ENCODE results near the gene GSAP. TPM values are rescaled to one million over a fixed set of nuclear protein-coding genes. Genes with fewer than 3 reads are reported as not detected.
A peak's percentile ranks its signal among the peaks of the same experiment; 100 is the strongest.

GSAP gene
- polyA plus RNA-seq, 1 of the 3 experiments (the other 2 are of a cell fraction) = 5.9 TPM

GRCh38 chr7:77427996-77428603 is 12.0 kb upstream of the GSAP start:
- H3K79me2 ChIP-seq (ENCODE audit: insufficient read depth) = no peaks in the 10 kb centered on the region
- H3K9ac ChIP-seq = no peak overlapping the region
- peaks cover 30 to 33% of the 10 kb centered on the region in 2 experiments; a peak in 3 of 4 replicates for H3K4me1 ChIP-seq (ENCODE audit: control insufficient read depth in 1 of 2, insufficient read depth in 2 of 2, low read depth in 1 of 2, low read length in 1 of 2)
- WGBS (ENCODE audit: low lambda C conversion rate) = 97% methylated on average over 4 of the region's 5 CpGs
- no peaks in the 10 kb centered on the region for H3K36me3 ChIP-seq (replicated peaks in 1 of 2; ENCODE audit: control insufficient read depth in 1 of 2, insufficient read depth in 2 of 2, low read length in 1 of 2)
- H3K27me3 ChIP-seq (ENCODE audit: insufficient read depth) = no peaks in the 10 kb centered on the region
- H3K27ac ChIP-seq (ENCODE audit: low read depth in 2 of 2, low read length in 1 of 2) = peak overlapping the region in 1 of 2 experiments; percentile 12; a peak in 1 of 4 replicates
- no peaks in the 10 kb centered on the region for H4K20me1 ChIP-seq (ENCODE audit: insufficient read depth)
- ChIA-PET POLR2A (interaction anchor here (2.0 kb wide), 1 partner anchor 12 kb away, joined by 12 read pairs; the partner anchor contains the start of gene GSAP), CTCF (interaction anchor here (2.5 to 3.1 kb wide), 2 partner anchors 10 to 331 kb away, joined by 7 to 18 read pairs; no protein-coding TSS in a partner anchor)
- H2AFZ ChIP-seq (ENCODE audit: low read depth) = peak overlapping the region; percentile 8; the same call in 1 of the 2 replicates
- H3K4me3 ChIP-seq (ENCODE audit: low read depth in 2 of 2, low read length in 1 of 2) = no peak overlapping the region
- no peak overlapping the region for H3K4me2 ChIP-seq
- H3F3A ChIP-seq (replicated peaks; ENCODE audit: insufficient read depth) = peaks cover 31% of the 10 kb centered on the region
- no peaks in the 10 kb centered on the region for H3K9me3 ChIP-seq
- no peaks in the 10 kb centered on the region for H3K9me2 ChIP-seq
- no peak for DNase-seq
- 0 out of 2 replicates have a peak, but pooled peaks have one; percentile 37 for TF ChIP-seq RXRA (IDR thresholded peaks at IDR 0.05; ENCODE audit: borderline replicate concordance, low read depth)
- no peak for TF ChIP-seq RAD21 (IDR thresholded peaks at IDR 0.05; ENCODE audit: low read length)
- TF ChIP-seq FOSL2 (IDR thresholded peaks at IDR 0.05; ENCODE audit: borderline replicate concordance, low read depth) = no peak
- TF ChIP-seq EP300 (IDR thresholded peaks at IDR 0.05; ENCODE audit: borderline replicate concordance in 1 of 2, low read depth in 1 of 2, low read length in 1 of 2) = no peak; a peak in 1 of 4 replicates
- TF ChIP-seq EZH2phosphoT487 (IDR thresholded peaks at IDR 0.05; ENCODE audit: borderline replicate concordance, low read depth) = no peak
- TF ChIP-seq FOXJ3 (CRISPR knock-in tag; IDR thresholded peaks at IDR 0.05) = no peak
- TF ChIP-seq POLR2AphosphoS5 (IDR thresholded peaks at IDR 0.05; ENCODE audit: low read depth, low read length) = no peak
- TF ChIP-seq SIN3A (IDR thresholded peaks at IDR 0.05; ENCODE audit: borderline replicate concordance, low read depth, low read length) = no peak; the same call in 1 of the 2 replicates
- TF ChIP-seq PBX3 (IDR thresholded peaks at IDR 0.05) = peak; percentile 73
- no peak for TF ChIP-seq ELF1 (IDR thresholded peaks at IDR 0.05)
- 0 out of 2 replicates have a peak, but pooled peaks have one; percentile 15 for TF ChIP-seq MAX (IDR thresholded peaks at IDR 0.05; ENCODE audit: low read depth)
- TF ChIP-seq TAF1 (IDR thresholded peaks at IDR 0.05; ENCODE audit: borderline replicate concordance, low read depth, low read length) = no peak
- no peak for TF ChIP-seq JUND (IDR thresholded peaks at IDR 0.05)
- TF ChIP-seq MXI1 (IDR thresholded peaks at IDR 0.05; ENCODE audit: low read depth, low read length) = no peak
- TF ChIP-seq SMC3 (IDR thresholded peaks at IDR 0.05; ENCODE audit: low read depth, low read length) = no peak
- no peak for TF ChIP-seq USF1 (IDR thresholded peaks at IDR 0.05; ENCODE audit: borderline replicate concordance, low read depth)
- peak; percentile 67 for TF ChIP-seq TCF12 (IDR thresholded peaks at IDR 0.05)
- TF ChIP-seq CTCF (IDR thresholded peaks at IDR 0.05) = no peak
- TF ChIP-seq RCOR1 (IDR thresholded peaks at IDR 0.05; ENCODE audit: low read length) = no peak
- TF ChIP-seq IRF3 (IDR thresholded peaks at IDR 0.05; ENCODE audit: low read depth, low read length) = no peak
- no peak for TF ChIP-seq TEAD4 (IDR thresholded peaks at IDR 0.05; ENCODE audit: borderline replicate concordance, insufficient read depth)
- TF ChIP-seq RFX5 (IDR thresholded peaks at IDR 0.05; ENCODE audit: low read length) = no peak
- TF ChIP-seq FOXM1 (IDR thresholded peaks at IDR 0.05; ENCODE audit: low read depth) = no peak
- TF ChIP-seq USF2 (IDR thresholded peaks at IDR 0.05; ENCODE audit: borderline replicate concordance, low read depth, low read length) = no peak
- TF ChIP-seq MEF2A (IDR thresholded peaks at IDR 0.05; ENCODE audit: borderline replicate concordance, low read depth) = no peak
- TF ChIP-seq GABPA (IDR thresholded peaks at IDR 0.05; ENCODE audit: low read depth) = no peak
- 0 out of 2 replicates have a peak, but pooled peaks have one; percentile 29 for TF ChIP-seq NFIC (IDR thresholded peaks at IDR 0.05; ENCODE audit: borderline replicate concordance)
- no peak for TF ChIP-seq NRF1 (IDR thresholded peaks at IDR 0.05; ENCODE audit: low read depth, low read length)
- no peak for TF ChIP-seq YY1 (IDR thresholded peaks at IDR 0.05; ENCODE audit: low read depth)
- TF ChIP-seq GATA2 (CRISPR knock-in tag; IDR thresholded peaks at IDR 0.05) = no peak
